Lung (tissue), 12 donors: ENCODE measurements around the gene FAM120A. TPM values are rescaled to one million over a fixed set of nuclear protein-coding genes. Genes with fewer than 3 reads are reported as not detected.

ENCODE experiments used
- ATAC-seq: fragments of 200-7000 bp; cut with Tn5 transposase; one replicate; pipeline ENCODE4 v1.9.1; 2020; ENCODE audit warnings: moderate number of reproducible peaks; ENCODE audit not compliant: insufficient read depth, low FRiP score
- DNase-seq, 3 donors: peaks; one replicate each; pipeline ENCODE4 v3.0.0-alpha.2; 2013 to 2017
- H3K27ac ChIP-seq, 2 donors: one replicate each; pipeline ENCODE4 v1.5.1; 2013; ENCODE audit warnings: mild to moderate bottlenecking in 2 of 2, moderate library complexity in 2 of 2, control low read depth in 1 of 2, inconsistent platforms in 1 of 2, low read depth in 1 of 2, low read length in 1 of 2
- H3K27me3 ChIP-seq, 3 donors: one replicate each; pipeline ENCODE4 v1.5.1; 2013; ENCODE audit warnings: low read length in 2 of 3; ENCODE audit not compliant: control insufficient read depth in 3 of 3, insufficient read depth in 3 of 3
- H3K36me3 ChIP-seq, 4 donors: one replicate each; pipeline ENCODE4 v1.5.1; 2013; ENCODE audit warnings: low read length in 4 of 4, mild to moderate bottlenecking in 1 of 4, moderate library complexity in 1 of 4; ENCODE audit not compliant: control insufficient read depth in 4 of 4, insufficient read depth in 4 of 4
- H3K4me1 ChIP-seq, 5 donors: one replicate each; pipeline ENCODE4 v1.5.1; 2013; ENCODE audit warnings: low read length in 5 of 5, mild to moderate bottlenecking in 2 of 5, moderate library complexity in 1 of 5; ENCODE audit not compliant: control insufficient read depth in 5 of 5, insufficient read depth in 5 of 5
- H3K4me3 ChIP-seq: one replicate; pipeline ENCODE4 v1.5.1; 2013; ENCODE audit warnings: mild to moderate bottlenecking, control low read depth, moderate library complexity
- H3K9ac ChIP-seq, 2 donors: one replicate each; pipeline ENCODE4 v1.5.1; 2013; ENCODE audit warnings: low read length in 2 of 2, control low read depth in 1 of 2; ENCODE audit not compliant: insufficient read depth in 1 of 2
- H3K9me3 ChIP-seq, 4 donors: one replicate each; pipeline ENCODE4 v1.5.1; 2013; ENCODE audit warnings: low read length in 3 of 4, mild to moderate bottlenecking in 1 of 4, moderate library complexity in 1 of 4; ENCODE audit not compliant: control insufficient read depth in 4 of 4, insufficient read depth in 3 of 4
- WGBS, 2 donors: extraction: QIAGEN DNeasy Blood & Tissue Kit; methylation state at CpG; one replicate each; pipeline ENCODE4 v1.1.7; 2013; 5-methylcytosine and 5-hydroxymethylcytosine counted together
- polyA plus RNA-seq, 2 donors: library from polyadenylated mRNA; stranded (reverse); fragments of 200-250 nt; gene quantifications; one replicate each; pipeline ENCODE4 v1.2.1, GENCODE V29; 2013
- total RNA-seq, 2 donors: library from RNA; depleted of rRNA in 1 of 2; stranded (reverse); fragments of >200 nt in 1 of 2; gene quantifications; one replicate each; pipeline ENCODE4 v1.2.1, GENCODE V29; 2014 to 2021
- TF ChIP-seq, protein P1 (sequence below): IDR thresholded peaks from 2 replicates; pipeline ENCODE4 v1.5.1; 2012; ENCODE audit warnings: mild to moderate bottlenecking; ENCODE audit errors: control extremely low read depth, extremely low read depth
- donor health status: control.
- donor health status: control.
- donor health status: Bipolar disorder and iron deficiency.
- donor health status: healthy.
- donor health status: DM: yes; HTN: yes; CAD: no.

FAM120A gene
- total and polyA plus RNA-seq, 4 donors: 44.9 to 134 (median 91.2) TPM

DNA sequence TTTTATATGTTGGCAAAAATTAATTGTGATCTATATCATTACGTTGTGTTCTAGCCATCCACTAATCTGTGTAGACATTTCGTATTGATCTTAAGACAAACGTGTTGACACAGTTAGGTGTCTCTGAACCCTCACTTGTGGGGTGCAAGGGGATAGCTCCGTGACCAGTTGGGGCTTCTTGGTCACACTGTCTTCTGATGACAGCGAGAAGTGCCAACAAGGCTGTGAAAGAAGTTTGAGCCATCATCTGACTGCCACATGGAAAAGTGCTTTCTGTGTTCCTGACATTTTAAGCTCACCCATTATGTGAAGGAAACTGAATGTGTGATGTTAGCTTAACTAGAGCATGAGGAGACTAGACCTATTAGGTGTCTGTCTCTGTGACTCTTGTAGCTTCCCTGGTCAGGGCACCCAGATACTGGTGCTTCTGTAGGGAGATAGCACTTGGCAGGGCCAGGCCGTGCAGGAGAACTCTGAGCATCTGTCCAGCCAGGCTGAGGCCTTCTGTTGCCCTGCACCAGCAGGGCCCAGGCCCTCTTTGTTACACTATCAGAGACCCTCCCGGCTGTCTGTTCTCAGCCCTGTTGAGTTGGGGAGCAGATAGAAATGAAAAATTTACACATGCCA, 72.1 kb downstream of the FAM120A start:
- TF ChIP-seq, protein P1, sequence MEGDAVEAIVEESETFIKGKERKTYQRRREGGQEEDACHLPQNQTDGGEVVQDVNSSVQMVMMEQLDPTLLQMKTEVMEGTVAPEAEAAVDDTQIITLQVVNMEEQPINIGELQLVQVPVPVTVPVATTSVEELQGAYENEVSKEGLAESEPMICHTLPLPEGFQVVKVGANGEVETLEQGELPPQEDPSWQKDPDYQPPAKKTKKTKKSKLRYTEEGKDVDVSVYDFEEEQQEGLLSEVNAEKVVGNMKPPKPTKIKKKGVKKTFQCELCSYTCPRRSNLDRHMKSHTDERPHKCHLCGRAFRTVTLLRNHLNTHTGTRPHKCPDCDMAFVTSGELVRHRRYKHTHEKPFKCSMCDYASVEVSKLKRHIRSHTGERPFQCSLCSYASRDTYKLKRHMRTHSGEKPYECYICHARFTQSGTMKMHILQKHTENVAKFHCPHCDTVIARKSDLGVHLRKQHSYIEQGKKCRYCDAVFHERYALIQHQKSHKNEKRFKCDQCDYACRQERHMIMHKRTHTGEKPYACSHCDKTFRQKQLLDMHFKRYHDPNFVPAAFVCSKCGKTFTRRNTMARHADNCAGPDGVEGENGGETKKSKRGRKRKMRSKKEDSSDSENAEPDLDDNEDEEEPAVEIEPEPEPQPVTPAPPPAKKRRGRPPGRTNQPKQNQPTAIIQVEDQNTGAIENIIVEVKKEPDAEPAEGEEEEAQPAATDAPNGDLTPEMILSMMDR: no peak
- no peak overlapping the region for H3K27ac ChIP-seq
- no peak overlapping the region for H3K9ac ChIP-seq
- peaks cover 0 to 3% (median 0%) of the 10 kb centered on the region in 5 donors for H3K4me1 ChIP-seq
- H3K36me3 ChIP-seq: peaks cover 0 to 33% (median 28%) of the 10 kb centered on the region in 4 donors
- no peaks in the 10 kb centered on the region for H3K9me3 ChIP-seq
- H3K4me3 ChIP-seq: no peak overlapping the region
- ATAC-seq: no peak
- no peak for DNase-seq
- no peaks in the 10 kb centered on the region for H3K27me3 ChIP-seq
- WGBS, 2 donors: 93 to 95% methylated on average over 7 of the region's 7 CpGs

DNA sequence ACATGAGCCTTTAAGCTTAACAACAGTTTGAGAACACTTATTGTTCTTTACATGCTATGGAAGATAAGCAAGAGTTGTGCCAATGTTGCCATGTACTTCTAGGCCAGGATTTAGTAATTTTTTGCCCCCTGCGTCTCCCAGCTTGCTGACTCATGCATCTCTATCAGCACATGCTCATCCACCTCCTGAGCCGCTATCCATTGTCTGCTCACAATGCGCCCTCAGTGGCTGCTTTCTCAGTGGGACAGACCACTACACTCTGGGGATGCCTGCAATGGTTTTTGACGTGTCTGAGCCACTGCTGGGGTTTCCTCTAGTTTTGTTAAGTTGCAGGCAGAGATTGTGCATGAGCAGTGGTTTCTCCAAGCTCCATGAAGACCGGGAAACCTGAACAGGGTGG, 74.0 kb downstream of the FAM120A start:
- H3K27me3 ChIP-seq: no peaks in the 10 kb centered on the region
- ATAC-seq (no peak), DNase-seq (no peak)
- TF ChIP-seq, protein P1: no peak
- H3K36me3 ChIP-seq: peaks cover 0 to 35% (median 28%) of the 10 kb centered on the region in 4 donors
- no peak overlapping the region for H3K4me3 ChIP-seq
- H3K27ac ChIP-seq: no peak overlapping the region
- H3K9ac ChIP-seq: no peak overlapping the region
- H3K4me1 ChIP-seq: peaks cover 0 to 3% (median 0%) of the 10 kb centered on the region in 5 donors
- 89 to 92% methylated on average over 5 of the region's 5 CpGs for WGBS, 2 donors
- no peaks in the 10 kb centered on the region for H3K9me3 ChIP-seq

DNA sequence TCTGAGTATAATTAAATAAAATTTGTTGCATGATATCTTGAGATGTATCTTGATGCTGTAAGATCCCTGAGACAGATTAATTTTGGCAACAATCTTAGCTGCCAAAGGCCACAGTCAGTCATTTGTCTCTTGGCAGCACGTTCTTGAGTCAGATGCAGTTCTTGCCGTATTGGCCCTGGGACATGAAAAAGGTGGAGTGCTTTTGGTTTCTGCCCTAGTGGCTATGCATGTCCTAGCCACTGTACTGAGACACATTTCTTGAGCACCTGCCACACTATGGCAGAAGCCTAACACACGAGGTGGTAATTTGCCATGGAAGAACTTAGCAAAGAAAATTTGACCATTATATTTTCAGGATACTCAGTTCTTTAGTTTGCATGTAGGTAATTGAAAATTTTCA, 79.9 kb downstream of the FAM120A start:
- Histone ChIP-seq H3K4me3 (no peak overlapping the region), H3K27me3 (no peaks in the 10 kb centered on the region), H3K4me1 (no peaks in the 10 kb centered on the region), H3K27ac (no peak overlapping the region), H3K36me3 (peaks cover 2 to 42% (median 27%) of the 10 kb centered on the region in 4 donors), H3K9me3 (no peaks in the 10 kb centered on the region), H3K9ac (no peak overlapping the region)
- WGBS, 2 donors: 73 to 89% methylated on average over 3 of the region's 3 CpGs
- DNase-seq (no peak), ATAC-seq (no peak)
- TF ChIP-seq, protein P1: no peak

DNA sequence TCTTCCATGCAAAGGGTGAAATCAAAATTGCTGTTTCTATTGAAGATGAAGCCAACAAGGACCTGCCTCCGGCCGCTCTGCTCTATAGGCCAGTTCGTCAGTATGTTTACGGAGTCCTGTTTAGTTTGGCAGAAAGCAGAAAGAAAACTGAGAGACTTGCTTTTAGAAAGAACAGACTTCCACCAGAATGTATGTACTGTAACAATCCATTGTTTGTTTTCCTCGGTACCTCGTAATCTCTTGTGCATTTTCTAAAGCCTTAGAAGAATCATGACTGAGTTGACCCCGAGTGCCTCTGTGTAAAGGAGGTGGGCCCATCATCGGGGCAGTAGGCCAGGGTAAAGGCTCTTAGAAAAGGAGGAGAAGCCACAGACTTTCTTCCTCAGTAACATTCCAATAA, 80.7 kb downstream of the FAM120A start:
- Histone ChIP-seq H3K4me3 (no peak overlapping the region), H3K27ac (no peak overlapping the region), H3K4me1 (no peaks in the 10 kb centered on the region), H3K9ac (no peak overlapping the region), H3K9me3 (no peaks in the 10 kb centered on the region), H3K27me3 (no peaks in the 10 kb centered on the region), H3K36me3 (peaks cover 2 to 37% (median 25%) of the 10 kb centered on the region in 4 donors)
- DNase-seq (no peak), ATAC-seq (no peak)
- TF ChIP-seq, protein P1: no peak
- 87 to 93% methylated on average over 8 of the region's 8 CpGs for WGBS, 2 donors
